ENCODE results near the gene SLC1A3.

Gene SLC1A3

GRCh38 chr5:36723912-36724311 lies 117.5 kb downstream of the SLC1A3 start:
- no peak for DNase-seq

GRCh38 chr5:36724467-36725332 lies 118.3 kb downstream of the SLC1A3 start:
- DNase-seq, result no peak

- DNase-seq, result no peak
Observed at GRCh38 chr5:36726317-36726716, 119.9 kb downstream of the SLC1A3 start.

GRCh38 chr5:36726767-36727166 lies 120.4 kb downstream of the SLC1A3 start:
- DNase-seq, result no peak

DNA sequence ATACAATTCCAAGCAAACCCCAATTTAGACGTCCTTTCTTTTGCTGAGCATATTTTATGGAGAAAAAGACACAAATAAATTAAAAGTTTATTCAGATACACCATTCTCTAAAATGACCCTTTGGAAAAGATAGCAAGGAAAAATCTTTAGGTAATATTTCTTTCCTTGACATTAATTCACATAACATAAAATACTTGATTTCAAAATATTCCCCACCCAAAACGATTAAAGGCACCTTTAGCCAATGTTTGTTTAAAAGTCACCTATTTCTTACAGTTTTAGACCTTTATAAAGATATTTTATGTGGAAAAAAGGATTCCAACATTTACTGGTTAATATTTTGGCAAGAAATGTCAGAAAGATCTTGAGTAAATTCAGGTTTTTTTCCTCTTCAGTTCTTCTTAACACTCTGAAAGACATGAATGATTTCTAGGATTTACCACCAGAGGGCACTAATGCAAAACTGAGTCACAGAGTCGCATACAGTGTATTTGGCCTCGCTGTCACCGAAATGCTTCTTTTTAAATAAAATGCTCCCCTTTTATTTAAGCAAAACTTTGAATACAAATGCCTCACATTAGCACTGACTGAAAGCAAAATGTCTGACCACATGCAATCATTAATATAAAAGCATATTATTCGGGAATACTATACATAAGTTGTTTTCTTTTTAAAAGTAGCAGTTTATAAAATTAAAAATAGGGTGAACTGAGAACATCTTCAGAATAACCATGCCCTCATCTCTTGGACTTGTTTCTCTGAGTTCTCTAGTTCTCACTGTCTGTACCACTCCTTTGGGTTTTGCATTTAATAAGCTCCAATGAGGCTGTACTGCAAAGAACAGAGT lies 122.5 kb downstream of the SLC1A3 start:
- DNase-seq, result peak; percentile 72

DNA sequence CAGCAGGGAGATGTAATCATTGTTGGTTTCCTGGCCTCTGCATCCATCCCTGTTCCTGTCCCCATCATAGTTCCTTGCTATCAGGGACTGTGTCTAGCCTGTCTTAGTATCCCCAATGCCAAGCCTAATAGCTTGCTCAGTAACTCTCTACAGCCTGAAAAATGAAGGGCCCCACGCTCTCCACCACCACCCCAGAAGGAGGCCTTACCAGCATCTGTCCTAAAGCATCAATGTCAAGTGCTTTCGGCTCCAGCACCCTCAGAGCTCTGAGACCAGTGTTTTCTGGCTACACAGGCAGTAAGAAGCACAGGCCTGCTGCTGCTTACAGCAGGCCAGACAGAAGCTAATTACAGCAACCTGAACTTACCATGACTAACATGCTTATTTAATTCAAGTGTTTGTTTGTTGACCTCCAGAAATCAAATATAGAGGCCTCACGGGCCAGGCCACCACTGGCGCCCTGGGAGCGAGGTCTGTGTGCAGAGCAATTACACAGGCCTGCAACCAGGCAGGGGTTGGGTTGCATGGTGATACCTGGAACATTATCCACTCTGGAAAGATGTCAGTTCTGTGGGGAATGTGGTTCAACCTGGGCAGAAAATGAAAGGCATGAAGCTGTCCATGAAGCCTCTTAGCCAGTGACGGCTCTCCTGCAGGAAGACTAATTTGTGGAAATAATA lies 124.3 kb downstream of the SLC1A3 start:
- DNase-seq, result no peak

GRCh38 chr5:36733183-36733582 lies 126.8 kb downstream of the SLC1A3 start:
- no peak for DNase-seq

DNA sequence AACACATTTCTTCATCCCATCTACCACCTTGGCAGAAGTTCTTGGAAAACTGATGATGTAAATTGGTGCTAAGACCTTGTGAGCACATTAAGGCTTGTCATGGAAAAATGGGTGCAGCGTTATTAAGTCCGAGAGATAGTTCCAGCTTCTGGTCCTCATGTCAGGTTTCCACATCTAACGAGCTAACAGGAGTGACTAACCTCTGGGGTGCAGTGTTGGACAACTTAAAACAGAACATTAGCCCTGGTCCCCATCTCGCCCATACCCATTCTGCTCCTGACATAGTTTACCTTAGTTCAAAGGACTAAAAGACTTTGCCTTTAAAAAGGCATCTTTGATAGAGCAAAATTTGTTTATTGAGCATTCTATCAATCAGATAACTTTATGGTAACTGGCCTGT lies 128.0 kb downstream of the SLC1A3 start:
- DNase-seq, result peak; percentile 19

- DNase-seq, result no peak
Observed at GRCh38 chr5:36735891-36736290, 129.5 kb downstream of the SLC1A3 start.
